Measurements from ENCODE around the gene EGFR. TPM values are rescaled to one million over a fixed set of nuclear protein-coding genes. Genes with fewer than 3 reads are reported as not detected.

EGFR gene
- polyA plus RNA-seq, 1 donor from 2014 or later, result 0.22 TPM

- no peak for TF ChIP-seq SMC3 (conservative IDR thresholded peaks at IDR 0.05; ENCODE audit: poor library complexity)
- no peak for TF ChIP-seq POLR2AphosphoS5 (IDR thresholded peaks at IDR 0.05)
- TF ChIP-seq REST (IDR thresholded peaks at IDR 0.05; ENCODE audit: borderline replicate concordance), result no peak
- TF ChIP-seq MXI1 (conservative IDR thresholded peaks at IDR 0.05; ENCODE audit: poor library complexity, severe bottlenecking), result no peak
- TF ChIP-seq EZH2 (IDR thresholded peaks at IDR 0.05; ENCODE audit: borderline replicate concordance, insufficient read depth, low read length, poor library complexity, severe bottlenecking), result no peak
- H3K9me3 ChIP-seq (ENCODE audit: low read length), result no peaks in the 10 kb centered on the region
- H3F3A ChIP-seq (ENCODE audit: insufficient read depth, low read length, poor library complexity, severe bottlenecking), result no peaks in the 10 kb centered on the region
- no peaks in the 10 kb centered on the region for H4K20me1 ChIP-seq (ENCODE audit: insufficient read depth)
- H3K27ac ChIP-seq (ENCODE audit: low read length), result no peak overlapping the region
- no peak overlapping the region for H3K9ac ChIP-seq (ENCODE audit: low read length)
- no peak overlapping the region for H3K4me2 ChIP-seq (ENCODE audit: low read length)
- no peaks in the 10 kb centered on the region for H3K27me3 ChIP-seq (ENCODE audit: insufficient read depth, low read depth, low read length)
- no peak overlapping the region for H3K4me3 ChIP-seq (ENCODE audit: low read length)
- H3K36me3 ChIP-seq (ENCODE audit: insufficient read depth, low read length), result no peaks in the 10 kb centered on the region
- H2AFZ ChIP-seq (ENCODE audit: low read depth, low read length), result no peak overlapping the region
- no peaks in the 10 kb centered on the region for H3K79me2 ChIP-seq (replicated peaks; ENCODE audit: insufficient read depth, low read length)
- no peaks in the 10 kb centered on the region for H3K9me2 ChIP-seq (ENCODE audit: insufficient read depth, low read length)
These were observed 67.8 kb downstream of the EGFR start for GRCh38 chr7:55086413-55087201.

GRCh38 chr7:55087521-55087961 lies 68.7 kb downstream of the EGFR start:
- Histone ChIP-seq H3K79me2 (replicated peaks; ENCODE audit: insufficient read depth, low read length) (no peaks in the 10 kb centered on the region), H3K4me3 (ENCODE audit: low read length) (no peak overlapping the region), H3K27ac (ENCODE audit: low read length) (no peak overlapping the region), H3K36me3 (ENCODE audit: insufficient read depth, low read length) (no peaks in the 10 kb centered on the region), H4K20me1 (ENCODE audit: insufficient read depth) (no peaks in the 10 kb centered on the region), H3K9me3 (ENCODE audit: low read length) (no peaks in the 10 kb centered on the region), H3K9me2 (ENCODE audit: insufficient read depth, low read length) (no peaks in the 10 kb centered on the region), H3K9ac (ENCODE audit: low read length) (no peak overlapping the region), H3K27me3 (ENCODE audit: insufficient read depth, low read depth, low read length) (no peaks in the 10 kb centered on the region), H3K4me2 (ENCODE audit: low read length) (no peak overlapping the region), H3F3A (ENCODE audit: insufficient read depth, low read length, poor library complexity, severe bottlenecking) (no peaks in the 10 kb centered on the region), H2AFZ (ENCODE audit: low read depth, low read length) (no peak overlapping the region)
- TF ChIP-seq CTCF (IDR thresholded peaks at IDR 0.05; ENCODE audit: poor library complexity, severe bottlenecking) (no peak), MXI1 (conservative IDR thresholded peaks at IDR 0.05; ENCODE audit: poor library complexity, severe bottlenecking) (no peak), EP300 (conservative IDR thresholded peaks at IDR 0.05; ENCODE audit: poor library complexity, severe bottlenecking) (no peak), TAF1 (IDR thresholded peaks at IDR 0.05; ENCODE audit: low read depth) (no peak), POLR2AphosphoS5 (IDR thresholded peaks at IDR 0.05) (no peak), EZH2 (IDR thresholded peaks at IDR 0.05; ENCODE audit: borderline replicate concordance, insufficient read depth, low read length, poor library complexity, severe bottlenecking) (no peak), SMC3 (conservative IDR thresholded peaks at IDR 0.05; ENCODE audit: poor library complexity) (no peak), REST (IDR thresholded peaks at IDR 0.05; ENCODE audit: borderline replicate concordance) (no peak), RAD21 (conservative IDR thresholded peaks at IDR 0.05) (no peak)

Measured in neural cell (in vitro differentiated cells).